ENCODE results near the gene P2RY6. TPM values are rescaled to one million over a fixed set of nuclear protein-coding genes. Genes with fewer than 3 reads are reported as not detected.

The P2RY6 gene
- total and polyA plus RNA-seq, 12 donors = 0.33 to 5.9 (median 3.9) TPM

DNA sequence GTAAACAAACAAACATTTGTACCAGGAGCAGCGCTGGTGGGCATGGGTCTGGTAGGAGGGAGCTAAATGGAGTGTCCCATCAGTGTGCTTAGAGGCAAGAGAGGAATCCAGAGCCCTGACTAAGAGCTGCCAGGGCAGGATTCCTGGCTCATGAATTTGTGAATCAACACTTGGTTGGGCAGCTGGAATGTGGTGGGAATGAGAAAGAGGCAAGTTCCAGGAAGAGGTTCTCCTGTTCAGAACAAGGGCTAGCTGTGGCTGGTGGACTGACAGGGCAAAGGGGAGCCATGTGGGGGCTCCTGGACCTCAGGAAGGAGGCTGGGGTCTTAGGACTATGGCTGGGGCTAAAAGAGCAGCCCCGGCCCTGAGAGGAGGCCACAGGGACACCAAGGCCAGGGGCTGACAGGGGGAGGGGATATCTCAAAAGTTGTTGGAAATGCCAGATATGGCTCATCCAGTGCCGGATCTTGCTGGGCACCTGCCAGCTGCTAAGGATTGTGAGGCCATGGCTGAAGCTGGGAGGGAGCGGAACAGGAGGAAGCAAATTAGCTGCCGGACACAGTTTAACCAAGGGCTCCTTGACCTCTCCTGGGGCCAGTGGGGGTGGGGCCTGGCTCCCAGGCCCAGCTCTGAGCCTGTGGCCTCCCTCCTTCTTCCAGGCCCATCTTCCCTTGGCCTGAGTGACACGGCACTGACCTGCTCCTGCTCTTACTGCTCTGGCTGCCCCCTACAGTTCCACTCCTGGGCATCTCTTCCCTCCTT, 14.6 kb upstream of the P2RY6 start:
- intact Hi-C loops (cut with DNase I) = no loop called here
- DNase-seq = peak; percentile 47 to 89 (median 79)

GRCh38 chr11:73258104-73259035, 13.8 kb upstream of the P2RY6 start:
- peaks cover 0 to 11% of the 10 kb centered on the region in 2 donors for H3K4me1 ChIP-seq (replicated peaks in 1 of 2)
- 86 to 97% (median 94%) methylated on average over 5 to 7 of the region's 7 CpGs for WGBS, 4 donors
- no peak for TF ChIP-seq POLR2A (IDR thresholded peaks at IDR 0.05)
- TF ChIP-seq, protein P1, sequence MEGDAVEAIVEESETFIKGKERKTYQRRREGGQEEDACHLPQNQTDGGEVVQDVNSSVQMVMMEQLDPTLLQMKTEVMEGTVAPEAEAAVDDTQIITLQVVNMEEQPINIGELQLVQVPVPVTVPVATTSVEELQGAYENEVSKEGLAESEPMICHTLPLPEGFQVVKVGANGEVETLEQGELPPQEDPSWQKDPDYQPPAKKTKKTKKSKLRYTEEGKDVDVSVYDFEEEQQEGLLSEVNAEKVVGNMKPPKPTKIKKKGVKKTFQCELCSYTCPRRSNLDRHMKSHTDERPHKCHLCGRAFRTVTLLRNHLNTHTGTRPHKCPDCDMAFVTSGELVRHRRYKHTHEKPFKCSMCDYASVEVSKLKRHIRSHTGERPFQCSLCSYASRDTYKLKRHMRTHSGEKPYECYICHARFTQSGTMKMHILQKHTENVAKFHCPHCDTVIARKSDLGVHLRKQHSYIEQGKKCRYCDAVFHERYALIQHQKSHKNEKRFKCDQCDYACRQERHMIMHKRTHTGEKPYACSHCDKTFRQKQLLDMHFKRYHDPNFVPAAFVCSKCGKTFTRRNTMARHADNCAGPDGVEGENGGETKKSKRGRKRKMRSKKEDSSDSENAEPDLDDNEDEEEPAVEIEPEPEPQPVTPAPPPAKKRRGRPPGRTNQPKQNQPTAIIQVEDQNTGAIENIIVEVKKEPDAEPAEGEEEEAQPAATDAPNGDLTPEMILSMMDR (IDR thresholded peaks at IDR 0.05) = no peak
- peak in 3 of 7 donors; percentile 12 to 42 (median 14) for DNase-seq
- no peaks in the 10 kb centered on the region for H3K9me3 ChIP-seq (replicated peaks in 1 of 3)
- no peaks in the 10 kb centered on the region for H3K36me3 ChIP-seq (replicated peaks in 1 of 2)
- H3K4me3 ChIP-seq = no peak overlapping the region
- H3K27ac ChIP-seq = peak overlapping the region in 2 of 5 donors; percentile 68 to 82
- intact Hi-C loops (cut with DNase I) = no loop called here
- H3K27me3 ChIP-seq = no peaks in the 10 kb centered on the region

More for the DNA sequence above, 14.6 kb upstream of the P2RY6 start:
- Histone ChIP-seq H3K4me1 (replicated peaks in 1 of 2) (peaks cover 0 to 11% of the 10 kb centered on the region in 2 donors), H3K27ac (peak overlapping the region in 3 of 5 donors; percentile 48 to 82 (median 68)), H3K27me3 (no peaks in the 10 kb centered on the region), H3K9me3 (replicated peaks in 1 of 3) (no peaks in the 10 kb centered on the region), H3K4me3 (no peak overlapping the region), H3K36me3 (replicated peaks in 1 of 2) (no peaks in the 10 kb centered on the region)
- 46 to 58% (median 53%) methylated on average over 4 to 6 of the region's 6 CpGs for WGBS, 4 donors
- TF ChIP-seq, protein P1 (IDR thresholded peaks at IDR 0.05) = no peak
- TF ChIP-seq POLR2A (IDR thresholded peaks at IDR 0.05) = no peak

DNA sequence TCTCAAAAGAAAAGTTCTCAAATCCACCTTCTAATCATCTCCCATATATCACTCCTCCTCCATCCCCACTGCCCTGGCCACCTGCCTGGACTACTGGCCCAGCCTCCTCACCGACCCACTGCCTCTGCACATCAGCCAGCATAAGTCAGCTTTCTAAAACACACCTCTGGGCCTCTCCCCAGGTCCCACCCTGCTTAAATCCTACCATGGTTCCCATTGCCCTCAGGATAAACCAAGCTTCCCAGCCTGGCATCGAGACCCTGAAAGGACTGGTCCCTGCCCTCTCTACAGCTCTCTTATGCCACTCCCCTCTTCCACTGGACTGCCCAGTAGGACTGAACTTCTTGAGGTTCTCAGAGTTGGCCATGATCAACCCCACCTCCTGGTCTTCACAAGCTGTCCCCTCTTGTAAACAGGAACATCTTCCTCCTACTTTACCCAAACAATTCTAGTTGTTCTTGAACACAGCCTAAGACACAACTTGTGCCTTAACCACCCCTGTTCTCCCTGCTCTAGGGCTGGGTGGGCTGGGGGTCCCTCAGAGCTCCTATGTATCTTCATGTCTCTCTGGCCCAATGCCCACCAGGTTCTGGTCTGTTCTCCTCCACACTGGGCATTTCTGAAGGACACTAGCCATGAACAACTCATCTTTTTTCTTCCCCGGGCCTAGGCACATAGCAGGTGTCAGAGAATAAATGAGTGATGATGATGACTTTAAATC, 12.6 kb upstream of the P2RY6 start:
- H3K36me3 ChIP-seq (replicated peaks in 1 of 2) = no peaks in the 10 kb centered on the region
- intact Hi-C loops (cut with DNase I) = no loop called here
- TF ChIP-seq, protein P1 (IDR thresholded peaks at IDR 0.05) = no peak
- TF ChIP-seq POLR2A (IDR thresholded peaks at IDR 0.05) = no peak
- DNase-seq = peak in 3 of 7 donors; percentile 11 to 42 (median 13)
- H3K27ac ChIP-seq = no peak overlapping the region
- 75 to 83% (median 81%) methylated on average over 3 of the region's 3 CpGs for WGBS, 4 donors
- H3K4me1 ChIP-seq (replicated peaks in 1 of 2) = peaks cover 0 to 11% of the 10 kb centered on the region in 2 donors
- H3K9me3 ChIP-seq (replicated peaks in 1 of 3) = no peaks in the 10 kb centered on the region
- no peak overlapping the region for H3K4me3 ChIP-seq
- peaks cover 6% of the 10 kb centered on the region for H3K27me3 ChIP-seq

DNA sequence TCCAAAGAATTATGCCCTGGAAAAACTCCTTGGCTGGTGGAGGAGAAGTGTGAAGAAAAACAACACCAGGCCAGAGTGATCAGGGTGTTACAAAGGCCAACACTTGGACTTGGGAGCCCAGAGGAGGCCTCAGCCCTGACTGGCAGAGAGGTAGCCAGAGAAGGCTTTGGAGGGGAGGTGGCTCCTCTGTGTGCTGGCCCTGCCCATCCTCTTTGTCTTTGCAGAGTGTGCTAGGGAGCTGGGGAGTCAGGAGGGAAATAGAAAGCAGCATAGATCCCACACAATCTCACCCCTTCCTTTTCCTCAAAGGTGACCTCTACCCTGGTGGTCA, 12.0 kb upstream of the P2RY6 start:
- peaks cover 0 to 11% of the 10 kb centered on the region in 2 donors for H3K4me1 ChIP-seq (replicated peaks in 1 of 2)
- H3K27me3 ChIP-seq = peaks cover 10% of the 10 kb centered on the region
- H3K36me3 ChIP-seq (replicated peaks in 1 of 2) = no peaks in the 10 kb centered on the region
- H3K27ac ChIP-seq = no peak overlapping the region
- peak in 1 of 7 donors; percentile 15 for DNase-seq
- TF ChIP-seq POLR2A (IDR thresholded peaks at IDR 0.05) = no peak
- TF ChIP-seq, protein P1 (IDR thresholded peaks at IDR 0.05) = no peak
- no peak overlapping the region for H3K4me3 ChIP-seq
- intact Hi-C loops (cut with DNase I) = no loop called here
- H3K9me3 ChIP-seq (replicated peaks in 1 of 3) = no peaks in the 10 kb centered on the region
